Type B pancreatic cell (in vitro differentiated cells): ENCODE data around the gene WASF1. TPM values are rescaled to one million over a fixed set of nuclear protein-coding genes. Genes with fewer than 3 reads are reported as not detected.

Experiments used
- DNase-seq: peaks from one replicate; pipeline ENCODE4 v3.0.0; 2021; ENCODE audit warnings: mixed read lengths; ENCODE audit not compliant: unreplicated experiment; ENCODE audit errors: extremely low spot score
- H3K27ac Mint-ChIP-seq: 2 replicates; pipeline ENCODE4 v1.8.0; 2021; ENCODE audit warnings: mild to moderate bottlenecking, mixed read lengths
- H3K27me3 Mint-ChIP-seq: 2 replicates; pipeline ENCODE4 v1.8.0; 2021; ENCODE audit warnings: mixed read lengths
- H3K36me3 Mint-ChIP-seq: 2 replicates; pipeline ENCODE4 v1.8.0; 2021; ENCODE audit warnings: mixed read lengths
- H3K4me1 Mint-ChIP-seq: one replicate; pipeline ENCODE4 v1.8.0; 2021; ENCODE audit warnings: mixed read lengths; ENCODE audit not compliant: unreplicated experiment
- H3K4me3 Mint-ChIP-seq: 2 replicates; pipeline ENCODE4 v1.8.0; 2021; ENCODE audit warnings: mild to moderate bottlenecking, mixed read lengths
- H3K9me3 Mint-ChIP-seq: 2 replicates; pipeline ENCODE4 v1.8.0; 2021; ENCODE audit warnings: mixed read lengths
- total RNA-seq: library from RNA; stranded (reverse); gene quantifications from 2 replicates; pipeline ENCODE4 v1.2.1, GENCODE V29; 2021; ENCODE audit warnings: low replicate concordance
- TF ChIP-seq, protein P1 (sequence below): fragments of 200-600 bp; sonication (generic); conservative IDR thresholded peaks from 2 replicates; pipeline ENCODE4 v1.5.0; 2021; ENCODE audit warnings: antibody characterized with exemption, mild to moderate bottlenecking

The WASF1 gene
- total RNA-seq, 1 donor from 2014 or later: 120 TPM

DNA sequence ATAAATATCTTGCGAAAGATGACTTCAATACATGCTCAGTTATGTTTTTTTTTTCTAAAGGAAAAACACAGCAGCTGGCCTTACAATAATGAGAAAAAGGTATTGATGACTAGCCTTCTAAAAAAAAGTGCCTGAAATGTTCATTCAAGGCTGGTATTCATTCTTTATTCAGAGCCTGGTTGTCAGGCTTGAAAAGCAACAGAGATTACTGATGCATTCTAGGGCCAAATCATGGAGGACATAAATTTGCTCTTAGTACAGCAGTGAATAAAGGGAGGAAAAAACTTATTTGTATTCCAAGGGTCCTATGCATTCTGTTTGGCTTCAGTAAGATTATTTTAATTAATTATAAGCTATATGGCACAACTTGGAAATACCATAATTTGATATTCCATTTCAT, 83.5 kb downstream of the WASF1 start:
- H3K4me1 Mint-ChIP-seq: peaks cover 31% of the 10 kb centered on the region
- TF ChIP-seq, protein P1, sequence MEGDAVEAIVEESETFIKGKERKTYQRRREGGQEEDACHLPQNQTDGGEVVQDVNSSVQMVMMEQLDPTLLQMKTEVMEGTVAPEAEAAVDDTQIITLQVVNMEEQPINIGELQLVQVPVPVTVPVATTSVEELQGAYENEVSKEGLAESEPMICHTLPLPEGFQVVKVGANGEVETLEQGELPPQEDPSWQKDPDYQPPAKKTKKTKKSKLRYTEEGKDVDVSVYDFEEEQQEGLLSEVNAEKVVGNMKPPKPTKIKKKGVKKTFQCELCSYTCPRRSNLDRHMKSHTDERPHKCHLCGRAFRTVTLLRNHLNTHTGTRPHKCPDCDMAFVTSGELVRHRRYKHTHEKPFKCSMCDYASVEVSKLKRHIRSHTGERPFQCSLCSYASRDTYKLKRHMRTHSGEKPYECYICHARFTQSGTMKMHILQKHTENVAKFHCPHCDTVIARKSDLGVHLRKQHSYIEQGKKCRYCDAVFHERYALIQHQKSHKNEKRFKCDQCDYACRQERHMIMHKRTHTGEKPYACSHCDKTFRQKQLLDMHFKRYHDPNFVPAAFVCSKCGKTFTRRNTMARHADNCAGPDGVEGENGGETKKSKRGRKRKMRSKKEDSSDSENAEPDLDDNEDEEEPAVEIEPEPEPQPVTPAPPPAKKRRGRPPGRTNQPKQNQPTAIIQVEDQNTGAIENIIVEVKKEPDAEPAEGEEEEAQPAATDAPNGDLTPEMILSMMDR: no peak
- no peak for DNase-seq
- H3K9me3 Mint-ChIP-seq: peaks cover 3% of the 10 kb centered on the region
- H3K27ac Mint-ChIP-seq: no peak overlapping the region
- no peaks in the 10 kb centered on the region for H3K27me3 Mint-ChIP-seq
- H3K36me3 Mint-ChIP-seq: peaks cover 26% of the 10 kb centered on the region
- H3K4me3 Mint-ChIP-seq: no peak overlapping the region

DNA sequence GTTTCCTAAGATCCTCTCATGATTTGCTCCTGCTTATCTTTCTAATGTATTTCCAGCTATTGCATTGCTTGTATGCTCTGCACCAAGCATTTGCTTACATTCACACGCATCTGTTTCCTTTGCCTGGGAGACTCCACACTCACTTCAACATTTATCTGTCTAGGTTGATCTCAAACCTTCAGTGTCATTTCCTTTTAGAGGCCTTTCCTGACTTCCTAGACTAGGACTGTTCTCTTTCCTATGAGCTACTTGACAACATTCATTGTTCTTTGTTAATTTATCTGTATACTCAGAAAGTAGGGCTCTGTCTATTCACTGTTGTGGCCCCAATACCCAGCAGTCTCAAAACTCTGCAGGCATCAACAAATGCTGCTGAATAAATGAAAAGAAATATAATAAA, 84.4 kb downstream of the WASF1 start:
- Mint-ChIP-seq H3K4me3 (no peak overlapping the region), H3K27me3 (no peaks in the 10 kb centered on the region), H3K36me3 (peaks cover 30% of the 10 kb centered on the region), H3K4me1 (peaks cover 31% of the 10 kb centered on the region), H3K27ac (no peak overlapping the region), H3K9me3 (peaks cover 3% of the 10 kb centered on the region)
- TF ChIP-seq, protein P1: no peak
- no peak for DNase-seq

DNA sequence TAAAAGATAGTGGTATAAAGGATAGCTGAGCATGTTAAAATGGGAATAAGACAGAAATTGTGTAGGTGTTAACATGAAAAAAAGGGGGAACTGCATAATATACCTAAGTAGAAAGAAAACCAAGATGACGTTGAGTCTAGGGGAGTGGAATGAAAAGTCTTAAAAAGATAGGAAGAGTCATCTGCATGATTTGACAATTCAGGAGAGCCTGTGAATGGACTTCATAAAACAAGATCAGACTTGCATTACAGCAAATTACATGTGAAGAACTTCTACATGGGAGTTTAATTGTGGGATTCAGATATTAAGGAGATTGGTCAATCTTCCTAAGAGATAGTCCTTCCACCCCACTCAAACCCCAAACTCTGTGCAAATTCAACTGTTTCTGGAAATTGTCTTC, 85.5 kb downstream of the WASF1 start:
- no peak overlapping the region for H3K27ac Mint-ChIP-seq
- H3K4me3 Mint-ChIP-seq: no peak overlapping the region
- H3K36me3 Mint-ChIP-seq: peaks cover 35% of the 10 kb centered on the region
- peaks cover 3% of the 10 kb centered on the region for H3K9me3 Mint-ChIP-seq
- no peaks in the 10 kb centered on the region for H3K27me3 Mint-ChIP-seq
- TF ChIP-seq, protein P1: no peak
- no peak for DNase-seq
- peaks cover 31% of the 10 kb centered on the region for H3K4me1 Mint-ChIP-seq

DNA sequence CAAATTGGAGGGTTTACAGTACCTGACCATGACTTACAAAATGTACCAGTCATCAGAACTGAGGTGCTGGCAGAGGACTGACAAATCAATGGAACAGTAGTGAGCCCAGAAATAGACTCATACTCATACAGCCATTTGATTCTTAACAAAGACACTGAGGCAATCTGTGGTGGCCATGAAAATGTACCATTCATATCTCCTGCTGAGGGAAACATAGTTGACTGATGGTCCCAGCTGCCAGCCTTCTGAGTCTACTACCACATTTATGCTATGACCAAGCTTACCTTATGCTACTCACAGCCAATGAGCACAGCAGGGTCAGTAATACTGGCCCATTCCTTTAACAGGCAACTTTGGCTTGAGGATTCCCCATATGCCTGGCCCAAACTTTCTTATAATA, 88.6 kb downstream of the WASF1 start:
- Mint-ChIP-seq H3K4me1 (peaks cover 7% of the 10 kb centered on the region), H3K36me3 (peaks cover 28% of the 10 kb centered on the region), H3K27ac (no peak overlapping the region), H3K4me3 (no peak overlapping the region), H3K9me3 (no peaks in the 10 kb centered on the region), H3K27me3 (no peaks in the 10 kb centered on the region)
- DNase-seq: no peak
- TF ChIP-seq, protein P1: no peak

DNA sequence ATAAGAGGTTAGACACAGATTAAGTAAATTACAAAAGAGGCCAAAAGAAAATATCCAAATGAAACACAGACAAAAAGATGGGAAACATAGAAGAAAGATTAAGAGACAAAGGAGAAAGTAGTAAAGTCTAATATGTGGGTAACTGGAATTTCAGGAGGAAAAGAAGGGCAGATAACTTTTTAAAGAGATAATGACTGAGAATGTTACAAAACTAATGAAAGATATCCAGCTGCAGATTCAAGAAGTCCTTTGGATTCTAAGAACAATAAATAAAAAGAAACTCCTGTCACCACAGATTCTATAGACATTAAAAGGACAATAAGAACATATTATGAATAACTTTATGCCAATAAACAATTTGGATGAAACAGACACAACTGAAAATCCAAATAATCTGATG, 90.1 kb downstream of the WASF1 start:
- Mint-ChIP-seq H3K4me3 (no peak overlapping the region), H3K27me3 (no peaks in the 10 kb centered on the region), H3K9me3 (no peaks in the 10 kb centered on the region), H3K4me1 (peaks cover under 1% of the 10 kb centered on the region), H3K27ac (no peak overlapping the region), H3K36me3 (peaks cover 22% of the 10 kb centered on the region)
- DNase-seq: no peak
- TF ChIP-seq, protein P1: no peak

DNA sequence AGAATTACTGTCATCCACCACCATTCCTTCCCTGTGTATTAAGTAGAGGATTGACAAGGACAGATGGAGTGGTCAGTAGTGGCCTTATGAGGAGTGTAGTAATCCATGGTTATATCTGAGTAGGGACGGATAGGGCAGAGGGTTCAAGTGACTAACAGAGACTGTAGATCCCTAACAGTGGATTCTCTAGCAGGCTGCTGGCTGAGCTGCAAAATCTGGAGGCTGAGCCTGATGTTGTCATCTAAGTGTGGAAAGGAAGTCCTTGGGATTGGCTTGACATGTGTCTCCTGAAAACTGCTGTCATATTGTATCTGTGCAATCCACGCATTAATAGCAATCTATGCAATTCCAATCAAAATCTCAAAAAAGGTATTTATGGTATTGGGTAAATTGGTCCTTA, 94.2 kb downstream of the WASF1 start:
- H3K4me3 Mint-ChIP-seq: no peak overlapping the region
- no peak overlapping the region for H3K27ac Mint-ChIP-seq
- DNase-seq: no peak
- peaks cover 7% of the 10 kb centered on the region for H3K36me3 Mint-ChIP-seq
- no peaks in the 10 kb centered on the region for H3K9me3 Mint-ChIP-seq
- TF ChIP-seq, protein P1: no peak
- H3K27me3 Mint-ChIP-seq: no peaks in the 10 kb centered on the region
- H3K4me1 Mint-ChIP-seq: peaks cover 7% of the 10 kb centered on the region
